GM06990 (cell line): ENCODE measurements around the gene ALOX12B.
A peak's percentile ranks its signal among the peaks of the same experiment; 100 is the strongest.
"Not testable (repeated sequence)": the region's sequence is repeated elsewhere in the genome, so short reads cannot be mapped to it uniquely, and the experiment has no call there.

Source experiments
- DNase-seq: peaks from one replicate; pipeline ENCODE4 v3.0.0-alpha.2; 2011; ENCODE audit not compliant: insufficient read length; ENCODE audit errors: extremely low read depth
- H3K27me3 ChIP-seq: replicated peaks from 2 replicates; pipeline ENCODE4 v1.6.0; 2011; ENCODE audit warnings: low read length; ENCODE audit not compliant: control insufficient read depth, insufficient read depth
- H3K36me3 ChIP-seq: 2 replicates; pipeline ENCODE4 v1.5.1; 2011; ENCODE audit warnings: low read length; ENCODE audit not compliant: control insufficient read depth, insufficient read depth
- H3K4me3 ChIP-seq: replicated peaks from 2 replicates; pipeline ENCODE4 v1.5.1; 2011; ENCODE audit warnings: low read depth, mild to moderate bottlenecking, control low read depth, low read length
- TF ChIP-seq, protein P1 (sequence below): IDR thresholded peaks from 2 replicates; pipeline ENCODE4 v1.5.1; 2011; ENCODE audit warnings: low read length, control low read depth, mild to moderate bottlenecking, inconsistent platforms; ENCODE audit not compliant: insufficient read depth, poor library complexity, severe bottlenecking

Gene ALOX12B

DNA sequence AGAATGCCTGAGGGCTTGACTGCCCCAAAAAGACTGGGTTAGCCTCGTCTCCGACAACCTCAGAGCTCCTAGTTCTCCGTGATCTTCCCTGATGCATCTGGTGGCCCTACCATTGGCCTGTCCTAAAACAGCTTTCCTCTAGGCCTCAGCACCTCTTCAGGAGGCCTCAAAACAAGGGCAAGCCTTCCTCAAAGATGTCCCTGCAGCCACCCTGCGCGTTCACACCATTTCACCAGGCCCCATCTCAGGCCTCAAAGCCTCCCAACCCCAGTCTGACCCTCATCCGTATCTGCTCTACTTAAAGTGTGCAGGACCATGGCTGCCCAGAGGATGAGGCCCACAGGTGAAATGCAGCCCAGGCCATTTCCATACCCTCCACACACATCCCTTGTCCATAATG is 23.4 kb upstream of the ALOX12B start:
- DNase-seq: no peak
- TF ChIP-seq, protein P1, sequence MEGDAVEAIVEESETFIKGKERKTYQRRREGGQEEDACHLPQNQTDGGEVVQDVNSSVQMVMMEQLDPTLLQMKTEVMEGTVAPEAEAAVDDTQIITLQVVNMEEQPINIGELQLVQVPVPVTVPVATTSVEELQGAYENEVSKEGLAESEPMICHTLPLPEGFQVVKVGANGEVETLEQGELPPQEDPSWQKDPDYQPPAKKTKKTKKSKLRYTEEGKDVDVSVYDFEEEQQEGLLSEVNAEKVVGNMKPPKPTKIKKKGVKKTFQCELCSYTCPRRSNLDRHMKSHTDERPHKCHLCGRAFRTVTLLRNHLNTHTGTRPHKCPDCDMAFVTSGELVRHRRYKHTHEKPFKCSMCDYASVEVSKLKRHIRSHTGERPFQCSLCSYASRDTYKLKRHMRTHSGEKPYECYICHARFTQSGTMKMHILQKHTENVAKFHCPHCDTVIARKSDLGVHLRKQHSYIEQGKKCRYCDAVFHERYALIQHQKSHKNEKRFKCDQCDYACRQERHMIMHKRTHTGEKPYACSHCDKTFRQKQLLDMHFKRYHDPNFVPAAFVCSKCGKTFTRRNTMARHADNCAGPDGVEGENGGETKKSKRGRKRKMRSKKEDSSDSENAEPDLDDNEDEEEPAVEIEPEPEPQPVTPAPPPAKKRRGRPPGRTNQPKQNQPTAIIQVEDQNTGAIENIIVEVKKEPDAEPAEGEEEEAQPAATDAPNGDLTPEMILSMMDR: no peak
- H3K4me3 ChIP-seq: no peak overlapping the region
- no peaks in the 10 kb centered on the region; the same call in 1 of the 2 replicates for H3K27me3 ChIP-seq
- no peaks in the 10 kb centered on the region for H3K36me3 ChIP-seq

DNA sequence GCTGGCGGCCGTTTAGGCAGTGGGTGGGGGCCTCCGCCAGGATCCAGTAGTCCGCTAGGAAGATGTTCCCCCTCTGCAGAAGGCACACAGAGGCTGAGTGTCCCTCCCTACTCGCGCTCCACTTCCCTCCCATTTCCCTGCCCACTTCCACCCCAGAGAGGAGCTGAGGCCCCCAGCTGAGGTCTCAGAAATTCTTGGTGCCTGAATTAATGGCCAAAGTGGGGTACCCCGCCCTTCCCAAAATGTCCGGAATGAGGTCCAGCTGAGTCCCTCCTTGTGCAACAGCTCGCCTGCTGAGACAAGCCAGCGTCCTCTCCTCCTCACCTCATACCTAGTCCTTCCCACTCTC is 22.9 kb upstream of the ALOX12B start:
- no peak overlapping the region for H3K4me3 ChIP-seq
- DNase-seq: no peak
- no peaks in the 10 kb centered on the region for H3K36me3 ChIP-seq
- TF ChIP-seq, protein P1: no peak
- H3K27me3 ChIP-seq: no peaks in the 10 kb centered on the region; the same call in 1 of the 2 replicates

DNA sequence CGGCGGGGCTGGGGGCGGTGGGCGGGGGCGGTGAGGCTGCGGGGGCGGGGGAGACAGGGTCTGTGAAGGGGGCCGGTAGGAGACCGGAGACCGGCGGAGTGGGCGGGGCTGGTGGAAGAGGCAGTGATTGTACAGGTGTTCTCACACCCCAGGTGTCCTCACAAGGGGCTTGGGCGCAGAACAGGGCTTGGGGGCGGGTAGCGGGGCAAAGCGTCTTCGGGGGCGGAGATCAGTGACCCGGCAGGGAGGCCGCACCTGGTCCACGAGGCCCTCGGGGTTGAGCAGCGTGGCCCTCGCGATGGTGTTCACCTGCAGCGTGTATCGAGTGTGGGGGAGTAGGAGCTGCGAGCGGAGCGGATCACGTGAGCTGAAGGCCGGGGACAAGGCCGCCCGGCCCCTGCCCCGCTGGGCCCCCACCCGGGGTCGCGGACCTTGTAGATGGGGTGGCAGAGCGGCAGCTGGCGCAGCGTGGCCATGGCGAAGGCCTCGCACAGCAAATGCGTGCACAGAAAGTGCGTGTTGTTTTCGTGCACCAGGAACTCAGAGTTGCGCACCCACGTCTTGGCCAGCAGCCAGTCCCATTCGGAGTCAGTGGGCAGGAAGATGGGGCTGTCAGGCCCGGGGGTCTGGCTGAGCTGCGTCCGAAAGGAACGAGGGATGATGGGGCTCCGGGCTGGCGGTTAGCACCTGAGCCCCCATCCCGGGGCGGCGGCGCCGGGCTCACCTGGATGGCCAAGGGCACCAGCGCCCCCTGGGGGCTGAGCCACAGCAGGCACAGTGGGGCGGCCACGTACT is 22.3 kb upstream of the ALOX12B start:
- TF ChIP-seq, protein P1: peak; percentile 98
- DNase-seq: peak; percentile 67
- H3K27me3 ChIP-seq: no peaks in the 10 kb centered on the region; the same call in 1 of the 2 replicates
- H3K36me3 ChIP-seq: no peaks in the 10 kb centered on the region
- peak overlapping the region; percentile 43 for H3K4me3 ChIP-seq

DNA sequence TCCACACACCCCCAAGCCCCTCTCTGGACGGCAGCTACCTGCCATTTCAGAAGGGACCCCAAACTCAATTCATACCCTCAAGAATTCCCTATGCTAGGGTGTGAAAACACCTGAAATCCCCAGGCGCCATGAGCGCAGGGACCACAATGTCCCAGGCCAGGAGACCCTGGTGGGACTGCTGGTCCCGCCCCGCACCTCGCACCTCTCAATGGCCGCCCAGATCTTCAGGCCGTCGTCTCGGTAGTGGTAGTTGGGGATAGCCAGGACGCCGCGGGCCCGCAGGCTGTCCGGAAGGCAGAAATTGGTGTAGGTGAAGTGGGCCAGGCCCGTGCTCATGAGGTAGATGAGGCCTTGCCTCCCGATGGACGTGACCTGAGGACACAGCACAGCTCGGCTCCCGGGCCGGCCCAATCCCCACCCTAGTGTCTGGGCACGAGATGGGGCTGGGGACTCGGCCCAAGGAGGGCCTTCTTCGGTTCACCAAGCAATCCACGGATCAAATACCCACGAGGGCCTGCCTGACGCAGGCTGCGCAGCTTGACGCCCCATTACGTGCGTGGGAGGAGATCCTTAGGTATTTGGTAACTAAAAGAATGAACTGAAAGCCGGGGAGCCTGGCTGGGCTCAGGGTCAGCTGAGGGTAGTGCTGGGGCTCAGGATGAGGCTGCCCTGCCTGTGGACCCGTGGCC is 21.6 kb upstream of the ALOX12B start:
- TF ChIP-seq, protein P1: no peak
- no peak for DNase-seq
- no peaks in the 10 kb centered on the region for H3K36me3 ChIP-seq
- H3K27me3 ChIP-seq: no peaks in the 10 kb centered on the region; the same call in 1 of the 2 replicates
- no peak overlapping the region for H3K4me3 ChIP-seq

DNA sequence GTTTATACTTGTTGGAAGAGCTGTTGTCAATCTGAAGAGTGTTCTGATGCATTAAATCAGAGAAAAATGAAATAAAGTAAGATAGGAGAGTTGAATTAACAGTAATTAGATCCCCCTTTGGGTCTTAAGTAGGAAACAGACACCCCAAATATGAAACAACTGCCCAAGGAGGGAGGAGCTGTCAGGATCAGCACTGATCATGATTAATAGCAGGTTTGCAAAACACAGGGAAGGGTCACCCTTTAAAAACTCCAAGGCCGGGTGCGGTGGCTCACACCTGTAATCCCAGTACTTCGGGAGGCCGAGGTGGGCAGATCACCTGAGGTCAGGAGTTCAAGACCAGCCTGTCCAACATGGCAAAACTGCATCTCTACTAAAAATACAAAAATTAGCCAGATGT is 19.5 kb upstream of the ALOX12B start:
- not testable (repeated sequence) for H3K4me3 ChIP-seq, H3K27me3 ChIP-seq, H3K36me3 ChIP-seq, DNase-seq

DNA sequence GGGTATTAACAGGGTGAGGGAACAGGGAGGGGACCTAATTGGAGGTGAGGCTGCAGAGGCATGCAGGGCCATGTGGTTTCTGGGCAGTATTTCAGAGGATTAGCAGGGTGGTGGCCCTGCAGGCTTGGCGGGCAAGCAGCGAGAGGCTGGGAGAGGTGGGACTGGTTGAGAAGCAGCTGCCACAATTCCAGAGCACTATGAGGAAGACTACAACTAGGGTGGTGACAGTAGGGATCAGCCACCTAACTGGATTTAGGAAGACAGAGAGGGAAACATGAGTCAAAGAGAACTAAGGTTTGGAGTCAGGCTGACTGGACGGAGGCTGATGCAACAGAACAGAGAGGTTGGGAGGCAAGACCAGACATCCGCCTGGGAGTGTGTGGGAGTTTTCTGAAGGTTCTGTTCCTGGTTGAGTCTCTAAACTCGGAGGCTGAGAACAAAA is 18.5 kb upstream of the ALOX12B start:
- Histone ChIP-seq H3K4me3 (no peak overlapping the region), H3K27me3 (no peaks in the 10 kb centered on the region), H3K36me3 (no peaks in the 10 kb centered on the region)
- no peak for DNase-seq
- TF ChIP-seq, protein P1: no peak
